GM12878 (cell line): ENCODE data around the gene RGSL1. TPM values are rescaled to one million over a fixed set of nuclear protein-coding genes. Genes with fewer than 3 reads are reported as not detected.

Experiments
- ATAC-seq: fragments of 200-7000 bp; cut with Tn5 transposase; 3 replicates; pipeline ENCODE4 v1.9.1; 2020; ENCODE audit warnings: mild to moderate bottlenecking, moderate library complexity
- BruUV-seq: library from RNA; stranded (reverse); fragments of 400-500 nt; replicated peaks from 2 replicates; lab custom pipeline; 2021; lab: Mats Ljungman, UMichigan
- CTCF ChIA-PET: fragments of 300-600 bp; sonication (Branson Sonifier 250); formaldehyde crosslinking; extraction: SDS; loops from one replicate; lab custom pipeline; 2021; ENCODE audit warnings: inconsistent platforms; lab: Yijun Ruan, JAX
- POLR2A ChIA-PET: fragments of 350-600 bp; formaldehyde crosslinking; extraction: SDS; loops from one replicate; lab custom pipeline; 2021; ENCODE audit warnings: inconsistent platforms; lab: Charles Lee
- RAD21 ChIA-PET: fragments of 300-600 bp; sonication (Branson Sonifier 250); formaldehyde crosslinking; loops from one replicate; lab custom pipeline; 2023; ENCODE audit warnings: antibody characterized with exemption; ENCODE audit not compliant: unreplicated experiment; lab: Charles Lee
- SMC1A ChIA-PET: fragments of 300-600 bp; sonication (Branson Sonifier 250); formaldehyde crosslinking; loops from one replicate; lab custom pipeline; 2023; ENCODE audit not compliant: unreplicated experiment, uncharacterized antibody; lab: Charles Lee
- DNase-seq: peaks from one replicate; pipeline ENCODE4 v3.0.0-alpha.2; 2011; ENCODE audit warnings: low read depth, low spot score
- FAIRE-seq: peaks from 3 replicates; lab custom pipeline; 2011; peaks lifted over from hg19 to GRCh38; lab: Jason Lieb, UNC
- H2AFZ ChIP-seq: 2 replicates; pipeline ENCODE4 v1.6.0; 2011; ENCODE audit warnings: low read depth, low read length, control low read depth; ENCODE audit not compliant: control insufficient read depth
- H3K27ac ChIP-seq: 2 replicates; pipeline ENCODE4 v1.5.1; 2011; ENCODE audit warnings: control low read depth; ENCODE audit not compliant: control insufficient read depth, insufficient read depth
- H3K27me3 ChIP-seq, 2 experiments: replicated peaks in 1 of 2; 2 replicates each; pipeline versions ENCODE4 v1.6.0 to v1.6.1; 2011; ENCODE audit warnings: low read length in 1 of 2; ENCODE audit not compliant: control insufficient read depth in 2 of 2, insufficient read depth in 2 of 2
- H3K36me3 ChIP-seq, 2 experiments: 2 replicates each; pipeline ENCODE4 v1.5.1; 2011; ENCODE audit warnings: low read length in 1 of 2; ENCODE audit not compliant: control insufficient read depth in 2 of 2, insufficient read depth in 2 of 2
- H3K4me1 ChIP-seq: 2 replicates; pipeline ENCODE4 v1.6.1; 2011; ENCODE audit warnings: mild to moderate bottlenecking, low read length, moderate library complexity, mixed read lengths; ENCODE audit not compliant: control insufficient read depth, insufficient read depth
- H3K4me2 ChIP-seq: 2 replicates; pipeline ENCODE4 v1.6.0; 2011; ENCODE audit warnings: control low read depth; ENCODE audit not compliant: control insufficient read depth, insufficient read depth
- H3K4me3 ChIP-seq: fragments of 200-600 bp; sonication (generic); 2 replicates; pipeline ENCODE4 v1.5.1; 2016
- H3K79me2 ChIP-seq: 2 replicates; pipeline ENCODE4 v1.6.0; 2011; ENCODE audit warnings: low read length; ENCODE audit not compliant: control insufficient read depth, insufficient read depth
- H3K9ac ChIP-seq: 2 replicates; pipeline ENCODE4 v1.8.0; 2011; ENCODE audit warnings: low read length, control low read depth, mixed read lengths; ENCODE audit not compliant: control insufficient read depth, insufficient read depth
- H3K9me3 ChIP-seq: replicated peaks from 3 replicates; pipeline ENCODE4 v1.5.1; 2011; ENCODE audit warnings: mild to moderate bottlenecking, low read length; ENCODE audit not compliant: control insufficient read depth, insufficient read depth
- H4K20me1 ChIP-seq: 2 replicates; pipeline ENCODE4 v1.6.0; 2011; ENCODE audit not compliant: control insufficient read depth, insufficient read depth
- DPF2 ChIP-seq: fragments of 450-650 bp; IDR thresholded peaks from 2 replicates; pipeline ENCODE4 v1.6.1; 2017; ENCODE audit warnings: mild to moderate bottlenecking
- EGR1 ChIP-seq, 2 experiments: IDR thresholded peaks; 1 replicate in 1 of 2; 2 replicates in 1 of 2; pipeline ENCODE4 v1.6.1; 2011 to 2012; ENCODE audit warnings: low read depth in 2 of 2, low read length in 2 of 2, borderline replicate concordance in 1 of 2, mild to moderate bottlenecking in 1 of 2, moderate library complexity in 1 of 2
- RCOR1 ChIP-seq: conservative IDR thresholded peaks from 2 replicates; pipeline ENCODE4 v1.6.1; 2012; ENCODE audit warnings: low read depth, low read length, improper control_type of control experiment
- RELB ChIP-seq: fragments of 450-650 bp; IDR thresholded peaks from 2 replicates; pipeline ENCODE4 v1.6.1; 2017; ENCODE audit warnings: low read depth, mild to moderate bottlenecking, moderate library complexity
- REST ChIP-seq: IDR thresholded peaks from 2 replicates; pipeline ENCODE4 v1.6.1; 2012; ENCODE audit warnings: mild to moderate bottlenecking, low read depth, low read length
- SMAD5 ChIP-seq: IDR thresholded peaks from 2 replicates; pipeline ENCODE4 v1.6.1; 2016; ENCODE audit warnings: antibody characterized with exemption, low read depth
- SRF ChIP-seq, 2 experiments: IDR thresholded peaks; 2 replicates each; pipeline ENCODE4 v1.6.1; 2011; ENCODE audit warnings: low read depth in 2 of 2, low read length in 2 of 2, mild to moderate bottlenecking in 1 of 2, moderate library complexity in 1 of 2
- TBL1XR1 ChIP-seq: IDR thresholded peaks from 2 replicates; pipeline ENCODE4 v1.6.1; 2012; ENCODE audit warnings: low read depth, low read length, improper control_type of control experiment
- USF1 ChIP-seq: IDR thresholded peaks from 2 replicates; pipeline ENCODE4 v1.6.1; 2011; ENCODE audit warnings: borderline replicate concordance, low read depth, mild to moderate bottlenecking, moderate library complexity, mixed read lengths, low read length; ENCODE audit not compliant: insufficient read depth; ENCODE audit errors: extremely low read length
- in situ Hi-C: fragments of 300-500 bp; cut with MboI; formaldehyde crosslinking; loops from 9 replicates; pipeline ENCODE4 v1.14.3; 2018; ENCODE audit warnings: mixed read lengths
- intact Hi-C: fragments of 100-400 bp; cut with micrococcal nuclease; formaldehyde crosslinking; loops from one replicate; pipeline ENCODE4 v1.14.2; 2022; ENCODE audit not compliant: unreplicated experiment
- polyA plus RNA-seq, 11 experiments: library from polyadenylated mRNA; depleted of rRNA in 4 of 11; unstranded in 6 of 11; stranded (reverse) in 5 of 11; fragments of >200 nt; fragmentation: Nextera tagmentation in 4 of 11; fragmentation: Illumina TruSeq in 1 of 11; extraction: Ambion mirVana in 4 of 11; extraction: Trizol in 1 of 11; gene quantifications; 1 replicate in 1 of 11; 2 replicates in 10 of 11; pipeline versions ENCODE4 v1.2.1 to v1.2.3, GENCODE V29; 2011 to 2016; ENCODE audit warnings: inconsistent platforms in 2 of 11, missing spikeins in 2 of 11, low read depth in 1 of 11
- total RNA-seq, 4 experiments: library from RNA; depleted of rRNA in 3 of 4; stranded (reverse); fragments of >200 nt in 3 of 4; fragmentation: Illumina TruSeq in 1 of 4; extraction: Trizol in 1 of 4; gene quantifications; 2 replicates each; pipeline versions ENCODE4 v1.2.1 to v1.2.3, GENCODE V29; 2013 to 2021

Gene RGSL1
- total and polyA plus RNA-seq, 10 of the 15 experiments (the other 5 are each of a cell fraction or from before 2014, with no cell fraction given): 0.05 to 0.28 (median 0.27) TPM; not detected in 5

GRCh38 chr1:182495693-182496092, 45.7 kb downstream of the RGSL1 start:
- Histone ChIP-seq H3K4me3 (no peak overlapping the region), H3K4me1 (no peaks in the 10 kb centered on the region), H3K27me3 (no peaks in the 10 kb centered on the region; a peak in 1 of 4 replicates), H3K36me3 (no peaks in the 10 kb centered on the region), H4K20me1 (no peaks in the 10 kb centered on the region), H3K9me3 (no peaks in the 10 kb centered on the region), H3K79me2 (no peaks in the 10 kb centered on the region), H3K4me2 (no peak overlapping the region), H3K9ac (no peak overlapping the region), H3K27ac (no peak overlapping the region), H2AFZ (no peak overlapping the region)
- ATAC-seq: no peak
- no TSS peak for BruUV-seq
- ChIA-PET SMC1A (interaction anchor here (1.1 kb wide), 1 partner anchor 10 kb away, joined by 3 read pairs; no protein-coding TSS in a partner anchor), CTCF (no interaction called here), RAD21 (no interaction called here), POLR2A (no interaction called here)
- no peak for FAIRE-seq
- in situ Hi-C loops (no loop called here), intact Hi-C loops (no loop called here)
- DNase-seq: no peak
- TF ChIP-seq USF1 (no peak), DPF2 (no peak), TBL1XR1 (no peak), SRF (IDR thresholded peaks at IDR 0.05; ENCODE audit: low read depth in 2 of 2, low read length in 2 of 2) (no peak), RCOR1 (no peak), EGR1 (IDR thresholded peaks at IDR 0.05; ENCODE audit: borderline replicate concordance in 1 of 2, low read depth in 2 of 2, low read length in 2 of 2) (no peak), SMAD5 (no peak), RELB (no peak), REST (no peak)
- TF ChIP-seq, all 136 proteins: peak for 0
